ENCODE results near the gene PIBF1.
"Not testable (repeated sequence)": the region's sequence is repeated elsewhere in the genome, so short reads cannot be mapped to it uniquely, and the experiment has no call there.

Gene PIBF1

DNA sequence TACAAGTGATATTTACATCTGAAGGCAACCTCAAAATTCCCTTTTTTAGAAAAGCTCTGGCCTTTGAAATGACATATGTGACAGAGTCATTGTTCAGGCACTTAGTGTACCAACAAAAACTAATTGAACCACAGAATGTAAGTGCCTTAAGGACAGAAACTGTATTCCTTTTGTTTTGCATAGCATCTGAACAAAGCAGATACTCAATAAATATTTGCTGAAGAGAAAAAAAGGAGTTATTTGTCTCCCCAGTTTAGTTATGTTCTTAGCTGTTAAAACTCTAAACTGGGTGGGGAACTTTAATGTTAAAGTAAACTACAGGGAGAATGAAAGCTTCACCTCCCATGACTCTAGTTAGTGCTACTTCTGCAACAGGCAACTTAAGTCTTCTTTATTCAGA is 220.0 kb downstream of the PIBF1 start:
- no peak for DNase-seq (ENCODE audit: low read depth in 2 of 3, low spot score in 1 of 3)

DNA sequence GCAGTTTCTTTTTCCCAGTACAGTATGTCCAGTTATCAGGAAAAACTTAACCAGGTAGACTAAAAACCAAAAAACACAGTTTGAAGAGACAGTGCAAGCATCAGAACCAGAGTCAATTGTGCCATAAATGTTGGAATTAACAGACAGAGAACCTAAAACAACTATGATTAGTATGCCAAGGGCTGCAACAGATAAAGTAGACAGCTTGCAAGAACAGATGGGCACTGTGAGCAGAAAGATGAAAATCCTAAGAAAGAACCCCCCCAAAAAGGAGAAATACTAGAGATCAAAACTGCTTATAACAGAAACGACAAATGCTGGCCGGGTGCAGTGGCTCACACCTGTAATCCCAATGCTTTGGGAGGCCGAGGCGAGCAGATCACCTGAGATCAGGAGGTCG is 229.8 kb downstream of the PIBF1 start:
- DNase-seq (ENCODE audit: low read depth in 2 of 3, low spot score in 1 of 3), result no peak

DNA sequence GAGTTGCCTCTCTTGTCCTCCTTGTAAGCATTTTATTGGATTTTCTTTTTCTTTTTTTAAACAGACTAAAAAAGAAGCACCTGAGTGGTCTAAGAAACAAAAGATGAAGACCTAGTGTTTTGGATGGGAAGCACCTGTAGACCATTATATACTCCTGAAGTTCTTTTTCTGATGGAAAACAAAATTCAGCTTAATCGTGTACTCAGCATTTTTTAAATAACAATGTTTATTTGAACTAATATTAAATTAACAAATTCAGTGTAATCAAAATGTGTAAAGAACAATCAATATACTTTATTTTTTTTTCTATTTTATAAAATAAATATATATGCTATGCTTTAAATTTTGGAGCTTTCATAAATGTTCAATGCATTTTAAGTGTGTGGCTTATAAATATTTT is 233.9 kb downstream of the PIBF1 start:
- no peak for DNase-seq (ENCODE audit: low read depth in 2 of 3, low spot score in 1 of 3)

DNA sequence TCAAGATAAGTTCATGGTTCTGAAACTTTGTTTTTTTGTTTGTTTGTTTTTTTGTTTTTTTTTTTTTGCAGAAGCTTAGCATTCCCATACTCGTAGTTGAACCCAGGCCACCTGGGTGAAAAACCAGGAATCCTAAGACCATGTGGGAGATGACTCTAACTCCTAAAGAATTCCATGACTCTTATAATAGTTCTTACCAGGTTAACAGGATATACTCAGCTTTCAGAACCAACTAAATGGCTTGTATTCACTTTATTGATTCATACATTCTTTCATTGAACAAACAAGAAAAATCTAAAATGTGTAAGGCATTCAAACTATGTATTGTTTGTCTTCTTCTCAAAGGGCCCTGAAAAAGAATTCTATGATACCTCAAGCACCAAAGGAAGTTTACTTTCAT is 236.4 kb downstream of the PIBF1 start:
- no peak for DNase-seq (ENCODE audit: low read depth in 2 of 3, low spot score in 1 of 3)

DNA sequence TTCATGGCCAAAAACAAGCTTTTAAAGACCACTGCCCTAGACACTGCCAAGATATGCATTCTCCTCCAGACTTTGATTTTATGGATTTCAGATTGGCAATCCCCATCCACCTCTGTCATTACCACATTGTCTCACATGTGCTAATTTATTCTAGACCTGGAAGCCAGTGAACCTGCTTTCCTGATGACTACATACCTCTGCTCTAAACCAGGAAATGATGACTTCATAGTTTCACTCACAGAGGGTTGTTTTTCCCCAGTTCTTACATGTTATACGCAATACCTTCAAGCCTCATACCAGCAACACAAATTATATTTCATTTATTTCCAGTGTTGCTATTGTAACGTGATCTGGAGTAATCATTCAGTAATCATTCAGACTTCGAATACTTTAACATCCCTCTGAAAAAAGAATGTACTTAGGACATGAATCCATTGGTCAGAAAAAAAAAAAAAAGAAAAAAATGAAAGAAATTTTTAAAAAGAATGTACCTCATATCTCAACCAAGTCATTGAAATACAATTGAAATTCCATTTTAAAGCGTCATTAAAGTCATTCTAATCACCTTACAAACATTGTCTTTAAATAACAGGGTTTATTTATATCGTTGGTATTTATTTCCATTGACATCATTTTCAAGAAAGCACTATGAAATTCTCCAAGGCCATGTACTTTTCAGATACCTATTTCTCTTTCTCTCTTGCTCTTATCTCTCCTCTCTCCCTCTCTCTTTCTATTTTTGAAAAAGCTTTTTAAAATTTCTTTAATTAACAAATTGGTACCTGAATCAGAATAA is 243.5 kb downstream of the PIBF1 start:
- no peak for DNase-seq (ENCODE audit: low read depth in 2 of 3, low spot score in 1 of 3)

DNA sequence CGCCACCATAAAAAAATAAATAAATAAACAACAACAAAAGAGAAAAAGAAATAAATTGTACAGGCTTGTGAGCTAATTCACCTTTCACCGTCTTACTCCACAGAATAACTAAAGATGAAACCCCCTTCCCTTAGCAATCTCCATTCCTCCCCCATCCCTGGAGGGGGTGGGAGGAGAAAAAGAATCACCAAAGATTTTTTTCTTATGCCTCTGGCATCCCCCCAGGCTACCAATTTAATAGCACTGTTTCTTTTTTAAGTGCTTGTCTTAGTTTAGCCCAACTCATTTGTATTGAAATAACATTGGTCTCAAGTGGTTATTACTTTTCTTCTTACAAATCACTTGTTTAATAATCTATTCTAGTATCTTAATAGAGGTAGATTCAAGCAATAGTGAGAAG is 253.0 kb downstream of the PIBF1 start:
- no peak for DNase-seq (ENCODE audit: low read depth in 2 of 3, low spot score in 1 of 3)

DNA sequence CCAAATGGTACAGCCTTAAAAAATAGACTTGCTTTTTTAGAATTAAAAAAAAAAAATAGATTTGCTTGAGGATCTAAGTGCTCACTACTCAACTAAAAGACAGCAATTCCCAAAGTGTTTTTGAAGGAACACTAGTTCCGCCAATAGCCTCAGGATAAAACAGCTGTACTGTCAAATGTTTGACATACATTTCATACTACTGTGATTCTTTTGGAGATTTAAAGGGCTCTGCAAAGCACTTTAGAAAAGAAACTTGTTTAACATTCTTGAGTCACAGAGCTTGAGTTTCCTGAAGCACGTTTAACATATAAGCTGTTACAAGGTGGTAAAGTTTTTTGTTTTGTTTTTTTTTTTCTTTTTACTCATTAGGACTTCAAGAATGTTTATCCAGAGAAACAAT is 253.7 kb downstream of the PIBF1 start:
- DNase-seq (ENCODE audit: low read depth in 2 of 3, low spot score in 1 of 3), result no peak

DNA sequence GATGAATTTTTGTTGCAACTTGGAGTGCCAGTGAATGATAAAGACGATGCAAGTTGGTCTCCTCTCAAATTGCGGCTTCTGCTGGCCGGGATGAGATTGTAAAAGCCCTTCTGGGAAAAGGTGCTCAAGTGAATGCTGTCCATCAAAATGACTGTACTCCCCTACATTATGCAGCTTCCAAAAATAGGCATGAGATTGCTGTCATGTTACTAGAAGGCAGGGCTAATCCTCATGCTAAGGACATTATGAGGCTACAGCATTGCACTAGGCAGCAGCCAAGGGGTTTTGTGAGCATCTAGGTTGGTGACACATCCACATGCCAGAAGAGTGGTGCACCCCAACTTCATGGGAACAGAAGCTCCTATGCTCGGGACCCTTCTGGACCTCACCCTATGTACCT is 254.6 kb downstream of the PIBF1 start:
- no peak for DNase-seq (ENCODE audit: low read depth in 2 of 3, low spot score in 1 of 3)

DNA sequence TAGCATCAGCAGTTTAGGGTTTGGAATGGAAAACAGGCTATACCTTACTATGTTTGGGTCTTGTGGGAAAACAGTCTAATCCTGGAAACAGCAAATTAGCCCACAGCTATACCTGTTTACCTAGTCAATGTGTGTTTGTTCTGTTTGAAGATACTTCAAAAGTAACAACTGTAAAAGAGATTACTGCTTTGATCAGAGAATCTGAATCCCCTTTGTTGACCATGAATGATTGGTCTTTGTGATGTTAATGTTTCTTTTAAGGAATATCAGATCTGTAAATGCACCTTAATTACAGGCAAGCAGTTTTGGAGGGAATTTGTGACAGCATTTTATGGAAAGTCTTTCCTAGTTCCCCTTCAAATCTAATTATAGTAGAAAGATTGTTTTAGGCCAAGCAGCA is 256.1 kb downstream of the PIBF1 start:
- DNase-seq (ENCODE audit: low read depth in 2 of 3, low spot score in 1 of 3), result no peak

DNA sequence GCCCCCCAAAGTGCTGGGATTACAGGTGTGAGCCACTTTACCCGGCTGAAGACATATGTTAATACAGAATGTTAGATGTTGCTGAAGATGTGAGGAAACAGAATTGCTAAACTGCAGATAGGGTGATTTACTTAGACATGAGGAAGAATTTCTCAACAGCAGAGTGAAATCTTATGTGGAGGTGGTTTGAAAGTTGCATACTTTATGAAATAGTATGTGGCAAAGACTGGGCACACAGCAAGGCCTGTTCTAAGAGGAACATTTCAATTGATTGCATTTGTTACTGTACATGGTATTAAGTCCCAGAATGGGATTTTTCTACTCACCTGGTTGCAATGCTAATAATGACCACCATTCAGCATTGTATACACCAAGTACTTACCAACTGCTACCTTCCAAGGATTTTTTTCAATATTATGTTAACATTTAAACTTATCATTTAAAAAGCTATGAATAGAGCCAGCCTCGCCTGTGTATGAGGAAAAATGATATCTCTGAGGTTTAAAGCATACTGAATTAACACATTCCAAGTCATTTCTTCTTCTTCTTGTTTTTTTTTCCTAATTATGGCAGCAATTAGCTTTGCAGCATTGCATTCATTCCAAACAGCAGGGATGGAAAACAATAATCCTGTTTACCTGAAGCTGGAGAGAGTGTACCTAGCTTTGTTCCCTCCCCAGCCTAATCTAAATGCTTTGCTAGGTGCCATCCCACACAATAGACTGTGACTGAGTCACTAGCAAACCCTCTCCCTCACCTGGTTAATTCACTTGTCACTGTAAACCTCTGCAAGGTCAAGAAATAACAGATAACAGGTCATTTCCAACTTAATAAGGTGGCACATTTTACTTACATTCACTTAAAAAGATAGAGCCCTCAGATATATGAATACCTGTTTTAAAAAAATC is 257.5 kb downstream of the PIBF1 start:
- no peak for DNase-seq (ENCODE audit: low read depth in 2 of 3, low spot score in 1 of 3)

DNA sequence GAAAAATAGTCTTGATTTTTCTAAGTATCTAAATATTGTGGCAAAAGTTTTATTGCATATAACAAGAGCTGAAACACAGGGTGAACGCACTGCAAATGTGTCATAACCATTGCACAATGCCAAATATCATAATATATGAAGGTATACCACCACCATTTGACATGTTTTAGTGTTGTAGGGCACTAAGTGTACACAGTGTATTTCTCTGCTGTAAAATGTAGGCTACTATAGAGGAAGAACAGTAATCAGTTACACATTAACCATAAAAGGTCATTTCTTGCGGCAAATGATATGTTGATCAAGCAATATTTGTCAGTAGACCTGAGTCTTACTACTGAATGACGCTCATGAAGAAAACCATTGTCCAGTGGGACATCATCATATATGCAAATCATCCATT is 258.6 kb downstream of the PIBF1 start:
- DNase-seq (ENCODE audit: low read depth in 2 of 3, low spot score in 1 of 3), result no peak

DNA sequence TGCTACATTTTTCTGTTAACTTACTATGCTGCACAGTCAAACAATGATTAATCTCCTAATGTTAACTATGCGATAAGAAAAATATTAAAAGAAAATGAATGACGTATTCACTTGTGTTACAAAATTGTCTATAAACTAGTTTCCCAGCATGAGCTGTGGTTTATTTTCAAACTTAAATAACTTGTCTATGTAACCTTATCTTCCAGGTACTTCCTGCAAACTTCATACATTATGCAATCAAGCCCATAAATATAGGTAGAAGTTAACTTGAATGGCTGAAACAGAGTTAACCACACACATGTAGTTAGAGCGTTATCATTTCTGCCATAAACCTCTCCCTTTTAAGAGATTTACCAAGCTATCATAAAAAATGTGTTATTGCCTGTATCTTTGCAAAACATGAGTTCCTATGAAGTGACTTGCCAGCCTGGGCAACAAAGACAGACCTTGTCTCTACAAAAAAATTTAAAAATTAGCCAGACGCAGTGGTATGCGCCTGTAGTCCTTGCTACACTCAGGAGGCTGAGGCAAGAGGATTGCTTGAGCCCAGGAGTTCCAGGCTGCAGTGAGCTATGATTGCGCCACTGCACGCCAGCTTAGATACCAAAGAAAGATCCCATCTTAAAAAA is 259.1 kb downstream of the PIBF1 start:
- no peak for DNase-seq (ENCODE audit: low read depth in 2 of 3, low spot score in 1 of 3)

DNA sequence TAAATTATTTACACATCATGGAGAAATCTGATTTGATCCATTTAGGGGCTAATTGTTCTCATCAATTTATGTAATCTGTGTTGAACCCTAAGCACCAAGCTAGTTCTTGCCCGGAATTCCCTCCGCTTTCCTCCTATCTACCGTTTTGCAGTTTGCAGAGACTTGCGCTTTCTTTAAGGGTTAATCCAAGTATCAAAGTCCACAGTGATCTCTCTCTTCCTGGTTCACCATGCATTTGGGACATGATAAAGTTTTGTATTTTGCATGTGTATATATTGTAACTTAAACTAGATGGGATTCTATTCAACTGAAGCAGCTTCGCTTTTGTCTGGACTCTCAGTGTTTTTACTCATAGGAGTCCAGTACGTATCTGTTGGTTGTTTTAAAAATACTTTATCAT is 263.1 kb downstream of the PIBF1 start:
- no peak for DNase-seq (ENCODE audit: low read depth in 2 of 3, low spot score in 1 of 3)

DNA sequence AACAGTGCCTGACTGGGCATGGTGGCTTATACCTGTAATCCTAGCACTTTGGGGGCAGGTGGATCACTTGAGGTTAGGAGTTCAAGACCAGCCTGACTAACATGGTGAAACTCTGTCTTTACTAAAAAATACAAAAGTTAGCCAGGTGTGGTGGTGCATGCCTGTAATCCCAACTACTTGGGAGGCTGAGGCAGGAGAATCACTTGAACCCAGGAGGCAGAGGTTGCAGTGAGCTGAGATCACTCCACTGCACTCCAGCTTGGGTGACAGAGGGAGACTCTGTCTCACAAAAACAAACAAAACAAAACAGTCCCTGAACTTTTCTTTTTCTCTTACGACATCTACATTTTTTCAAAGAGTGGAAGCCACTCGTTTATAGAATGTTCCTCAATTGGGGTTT is 266.7 kb downstream of the PIBF1 start:
- not testable (repeated sequence) for DNase-seq (ENCODE audit: low read depth in 2 of 3, low spot score in 1 of 3)

DNA sequence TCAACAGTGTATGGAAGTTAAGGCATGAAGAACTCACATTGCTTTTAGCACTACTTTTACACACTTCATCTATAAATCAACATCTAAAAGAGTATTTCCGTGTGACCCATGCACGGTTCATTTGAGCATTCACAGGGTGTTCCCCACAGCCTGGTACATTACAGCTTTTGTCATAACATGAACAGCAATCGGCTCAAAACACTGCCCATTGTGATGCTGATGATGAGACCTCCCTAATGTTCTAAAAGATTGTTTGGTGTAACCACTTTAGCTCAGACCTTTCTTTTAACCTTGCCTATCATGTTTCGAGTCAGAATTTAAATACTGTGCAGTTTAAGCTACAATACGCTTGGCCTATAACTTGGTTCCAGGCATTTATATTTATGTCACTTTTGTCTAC is 272.8 kb downstream of the PIBF1 start:
- no peak for DNase-seq (ENCODE audit: low read depth in 2 of 3, low spot score in 1 of 3)

DNA sequence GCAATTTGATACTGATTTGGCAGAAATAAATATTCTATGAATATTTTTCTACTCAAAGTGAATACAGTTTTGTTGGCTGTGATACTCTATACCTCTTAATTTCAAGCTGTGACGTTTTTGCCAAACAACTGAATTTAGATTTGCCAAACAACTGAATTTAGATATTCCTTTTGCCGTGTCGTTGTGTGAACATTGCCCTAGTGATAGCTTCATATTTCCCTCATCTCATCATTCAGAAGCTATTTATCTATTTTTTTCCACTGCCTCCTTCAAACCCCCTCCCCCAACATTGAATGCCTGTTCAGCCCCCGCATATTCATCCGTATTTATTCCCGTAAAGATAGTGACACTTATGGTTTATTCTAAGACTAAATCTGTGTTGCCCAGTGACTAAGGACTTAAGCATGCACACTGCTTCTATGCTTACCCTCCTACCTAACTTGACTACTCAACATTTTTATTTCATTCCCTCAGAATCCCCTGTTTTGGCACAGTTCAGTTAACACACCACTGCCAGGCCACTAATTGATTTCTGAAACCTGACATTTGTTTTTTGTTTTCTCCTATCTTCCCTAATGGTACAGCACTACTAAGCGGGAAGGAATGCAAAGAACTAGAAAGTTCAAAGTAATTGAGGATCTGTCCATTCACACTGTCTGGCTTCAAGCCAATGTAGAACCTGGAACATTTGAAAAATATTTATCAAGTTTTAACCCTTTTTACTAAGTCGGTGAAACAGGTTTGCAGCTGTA is 274.1 kb downstream of the PIBF1 start:
- DNase-seq (ENCODE audit: low read depth in 2 of 3, low spot score in 1 of 3), result no peak

DNA sequence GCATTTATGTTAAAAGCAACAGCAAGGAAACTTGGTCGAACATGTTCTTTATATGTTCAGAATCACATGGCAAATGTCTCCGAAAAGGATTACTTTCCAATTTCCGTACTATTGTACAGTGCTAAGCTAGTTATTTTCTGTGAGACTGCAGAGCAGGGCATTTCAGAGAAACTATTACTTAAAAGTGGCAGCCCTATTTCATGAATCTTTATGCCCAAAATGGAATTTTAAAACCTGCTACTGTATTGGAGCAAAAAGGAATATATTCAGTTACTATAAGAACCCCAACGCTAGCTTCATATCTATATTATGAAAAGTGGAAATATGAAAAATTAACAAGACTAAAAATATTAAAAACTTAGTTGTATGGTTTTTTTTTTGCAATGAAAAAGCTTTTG is 274.6 kb downstream of the PIBF1 start:
- no peak for DNase-seq (ENCODE audit: low read depth in 2 of 3, low spot score in 1 of 3)

DNA sequence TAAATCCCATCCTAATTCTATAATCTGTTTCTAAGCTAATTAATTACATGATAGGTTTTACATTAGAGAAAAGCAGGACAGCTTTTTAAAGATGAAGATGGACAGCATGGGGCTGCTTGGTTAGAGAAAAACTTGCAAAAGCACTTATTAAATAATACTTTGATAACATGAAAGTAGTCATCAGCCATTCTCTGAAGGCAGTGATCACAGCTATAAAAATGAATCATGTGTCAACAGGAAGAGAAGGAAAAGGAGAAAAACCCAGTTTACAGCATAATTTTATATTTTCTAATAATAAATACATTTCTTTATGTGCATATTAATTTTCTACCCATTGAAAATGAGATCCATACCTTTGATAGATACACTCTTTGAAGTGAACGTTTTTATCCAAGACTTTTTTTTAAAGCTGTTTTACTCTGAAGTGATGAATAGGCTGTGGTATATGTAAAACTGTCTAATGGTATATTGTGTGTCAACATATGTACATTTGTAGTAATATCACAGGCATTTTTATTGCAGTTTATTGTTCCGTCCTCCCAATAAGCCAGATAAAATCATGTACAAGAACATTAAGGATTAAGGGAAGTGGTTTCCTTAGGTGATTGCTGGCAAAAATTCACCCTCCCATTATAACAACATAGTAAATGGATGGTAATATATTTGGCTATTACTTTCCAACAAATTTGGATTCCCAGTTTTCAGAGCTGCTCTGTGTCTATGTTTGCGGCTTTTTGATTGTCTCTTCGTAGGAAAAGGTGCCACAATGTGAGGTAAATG is 275.5 kb downstream of the PIBF1 start:
- no peak for DNase-seq (ENCODE audit: low read depth in 2 of 3, low spot score in 1 of 3)

DNA sequence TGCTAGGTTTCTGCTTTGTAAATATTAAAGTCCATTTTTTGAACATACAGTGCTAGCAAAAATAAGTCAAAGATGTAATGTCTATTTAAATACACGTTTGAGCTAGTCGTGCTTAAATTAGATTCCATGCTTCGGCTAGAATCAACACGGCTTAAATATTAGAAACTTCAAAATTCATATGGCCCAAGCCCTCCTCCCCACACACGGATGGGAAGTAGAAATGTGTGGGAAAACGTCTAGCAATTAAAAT is 276.1 kb downstream of the PIBF1 start:
- no peak for DNase-seq (ENCODE audit: low read depth in 2 of 3, low spot score in 1 of 3)

DNA sequence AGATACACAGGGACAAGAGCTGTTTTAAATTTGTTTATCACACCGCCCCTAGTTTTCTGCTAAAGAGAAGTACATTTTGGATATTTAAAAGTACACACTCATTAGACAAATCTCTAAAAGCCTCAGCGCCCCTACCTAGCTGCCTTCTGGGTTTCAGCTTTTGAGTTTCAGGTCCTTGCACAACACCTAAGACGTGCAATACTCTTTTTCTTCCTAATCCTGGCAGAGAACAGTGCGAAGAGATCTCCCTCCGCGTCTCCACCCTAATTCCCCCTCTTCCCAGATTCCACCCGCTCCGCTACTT is 276.5 kb downstream of the PIBF1 start:
- peak in 1 of 3 donors; percentile 8 for DNase-seq (ENCODE audit: low read depth in 2 of 3, low spot score in 1 of 3)

All from stimulated activated CD4-positive, alpha-beta T cell treated with anti-CD3 and anti-CD28 coated beads, Interleukin-12 subunit alpha, Interleukin-12 subunit beta, amount 100 ng/mL, for 48 hours (primary cell).